ENCODE results near the gene KIF21B.

KIF21B gene

GRCh38 chr1:200988693-200989092, 34.8 kb downstream of the KIF21B start:
- Histone ChIP-seq H3K9ac (ENCODE audit: low read depth, low read length) (no peak overlapping the region), H3K27ac (ENCODE audit: low read depth, low read length) (no peak overlapping the region), H3K4me3 (ENCODE audit: low read length) (no peak overlapping the region), H3K4me1 (ENCODE audit: insufficient read depth, low read length) (no peaks in the 10 kb centered on the region), H3K9me3 (ENCODE audit: insufficient read depth, low read depth, low read length) (no peaks in the 10 kb centered on the region), H3K27me3 (ENCODE audit: insufficient read depth, low read length) (no peaks in the 10 kb centered on the region), H3K36me3 (ENCODE audit: insufficient read depth, low read length) (peaks cover 43% of the 10 kb centered on the region)
- WGBS: 93% methylated on average over 9 of the region's 9 CpGs

- Histone ChIP-seq H3K4me3 (ENCODE audit: low read length) (no peak overlapping the region), H3K9me3 (ENCODE audit: insufficient read depth, low read depth, low read length) (peaks cover 2% of the 10 kb centered on the region; the same call in 1 of the 2 replicates), H3K4me1 (ENCODE audit: insufficient read depth, low read length) (no peaks in the 10 kb centered on the region), H3K36me3 (ENCODE audit: insufficient read depth, low read length) (peaks cover 44% of the 10 kb centered on the region), H3K27ac (ENCODE audit: low read depth, low read length) (no peak overlapping the region), H3K9ac (ENCODE audit: low read depth, low read length) (no peak overlapping the region), H3K27me3 (ENCODE audit: insufficient read depth, low read length) (no peaks in the 10 kb centered on the region)
- WGBS: 88% methylated on average over 1 of the region's 1 CpG
Observed at GRCh38 chr1:200985481-200985880, 38.0 kb downstream of the KIF21B start.

- Histone ChIP-seq H3K27me3 (ENCODE audit: insufficient read depth, low read length) (no peaks in the 10 kb centered on the region), H3K4me3 (ENCODE audit: low read length) (no peak overlapping the region), H3K27ac (ENCODE audit: low read depth, low read length) (no peak overlapping the region), H3K4me1 (ENCODE audit: insufficient read depth, low read length) (no peaks in the 10 kb centered on the region), H3K36me3 (ENCODE audit: insufficient read depth, low read length) (peaks cover 37% of the 10 kb centered on the region), H3K9ac (ENCODE audit: low read depth, low read length) (no peak overlapping the region), H3K9me3 (ENCODE audit: insufficient read depth, low read depth, low read length) (peaks cover 10% of the 10 kb centered on the region; the same call in 1 of the 2 replicates)
- 92% methylated on average over 12 of the region's 12 CpGs for WGBS
Observed at GRCh38 chr1:200983035-200983561, 40.4 kb downstream of the KIF21B start.

- H3K27ac ChIP-seq (ENCODE audit: low read depth, low read length): no peak overlapping the region
- peaks cover 29% of the 10 kb centered on the region for H3K36me3 ChIP-seq (ENCODE audit: insufficient read depth, low read length)
- no peaks in the 10 kb centered on the region for H3K4me1 ChIP-seq (ENCODE audit: insufficient read depth, low read length)
- H3K9ac ChIP-seq (ENCODE audit: low read depth, low read length): no peak overlapping the region
- H3K9me3 ChIP-seq (ENCODE audit: insufficient read depth, low read depth, low read length): peaks cover 10% of the 10 kb centered on the region; the same call in 1 of the 2 replicates
- WGBS: 95% methylated on average over 19 of the region's 19 CpGs
- no peak overlapping the region for H3K4me3 ChIP-seq (ENCODE audit: low read length)
- H3K27me3 ChIP-seq (ENCODE audit: insufficient read depth, low read length): no peaks in the 10 kb centered on the region
Observed at GRCh38 chr1:200982071-200982945, 41.2 kb downstream of the KIF21B start.

- 88% methylated on average over 4 of the region's 4 CpGs for WGBS
- peaks cover 22% of the 10 kb centered on the region for H3K36me3 ChIP-seq (ENCODE audit: insufficient read depth, low read length)
Observed at GRCh38 chr1:200981278-200981677, 42.2 kb downstream of the KIF21B start.

GRCh38 chr1:200980873-200981272, 42.6 kb downstream of the KIF21B start:
- Histone ChIP-seq H3K9ac (ENCODE audit: low read depth, low read length) (no peak overlapping the region), H3K4me1 (ENCODE audit: insufficient read depth, low read length) (no peaks in the 10 kb centered on the region), H3K36me3 (ENCODE audit: insufficient read depth, low read length) (peaks cover 22% of the 10 kb centered on the region), H3K27me3 (ENCODE audit: insufficient read depth, low read length) (no peaks in the 10 kb centered on the region), H3K4me3 (ENCODE audit: low read length) (no peak overlapping the region), H3K27ac (ENCODE audit: low read depth, low read length) (no peak overlapping the region), H3K9me3 (ENCODE audit: insufficient read depth, low read depth, low read length) (peaks cover 10% of the 10 kb centered on the region; the same call in 1 of the 2 replicates)
- 92% methylated on average over 10 of the region's 10 CpGs for WGBS

More at GRCh38 chr1:200981278-200981677, 42.2 kb downstream of the KIF21B start:
- Histone ChIP-seq H3K9ac (ENCODE audit: low read depth, low read length) (no peak overlapping the region), H3K4me3 (ENCODE audit: low read length) (no peak overlapping the region), H3K27me3 (ENCODE audit: insufficient read depth, low read length) (no peaks in the 10 kb centered on the region), H3K4me1 (ENCODE audit: insufficient read depth, low read length) (no peaks in the 10 kb centered on the region), H3K9me3 (ENCODE audit: insufficient read depth, low read depth, low read length) (peaks cover 10% of the 10 kb centered on the region; the same call in 1 of the 2 replicates), H3K27ac (ENCODE audit: low read depth, low read length) (no peak overlapping the region)

- Histone ChIP-seq H3K27me3 (ENCODE audit: insufficient read depth, low read length) (no peaks in the 10 kb centered on the region), H3K9me3 (ENCODE audit: insufficient read depth, low read depth, low read length) (peaks cover 10% of the 10 kb centered on the region; the same call in 1 of the 2 replicates), H3K4me1 (ENCODE audit: insufficient read depth, low read length) (no peaks in the 10 kb centered on the region), H3K27ac (ENCODE audit: low read depth, low read length) (no peak overlapping the region), H3K4me3 (ENCODE audit: low read length) (no peak overlapping the region), H3K36me3 (ENCODE audit: insufficient read depth, low read length) (peaks cover 22% of the 10 kb centered on the region), H3K9ac (ENCODE audit: low read depth, low read length) (no peak overlapping the region)
- WGBS: 96% methylated on average over 2 of the region's 2 CpGs
Observed at GRCh38 chr1:200980452-200980772, 43.1 kb downstream of the KIF21B start.

- H3K9ac ChIP-seq (ENCODE audit: low read depth, low read length): no peak overlapping the region
- no peak overlapping the region for H3K4me3 ChIP-seq (ENCODE audit: low read length)
- WGBS: 84% methylated on average over 12 of the region's 13 CpGs
- no peaks in the 10 kb centered on the region for H3K27me3 ChIP-seq (ENCODE audit: insufficient read depth, low read length)
- no peaks in the 10 kb centered on the region for H3K4me1 ChIP-seq (ENCODE audit: insufficient read depth, low read length)
- peaks cover 23% of the 10 kb centered on the region for H3K36me3 ChIP-seq (ENCODE audit: insufficient read depth, low read length)
- H3K27ac ChIP-seq (ENCODE audit: low read depth, low read length): no peak overlapping the region
- peaks cover 10% of the 10 kb centered on the region; the same call in 1 of the 2 replicates for H3K9me3 ChIP-seq (ENCODE audit: insufficient read depth, low read depth, low read length)
Observed at GRCh38 chr1:200979574-200980451, 43.7 kb downstream of the KIF21B start.

GRCh38 chr1:200977071-200977754, 46.3 kb downstream of the KIF21B start:
- WGBS: 95% methylated on average over 15 of the region's 16 CpGs
- Histone ChIP-seq H3K36me3 (ENCODE audit: insufficient read depth, low read length) (peaks cover 20% of the 10 kb centered on the region), H3K4me3 (ENCODE audit: low read length) (no peak overlapping the region), H3K9me3 (ENCODE audit: insufficient read depth, low read depth, low read length) (peaks cover 10% of the 10 kb centered on the region; the same call in 1 of the 2 replicates), H3K9ac (ENCODE audit: low read depth, low read length) (no peak overlapping the region), H3K27me3 (ENCODE audit: insufficient read depth, low read length) (no peaks in the 10 kb centered on the region), H3K4me1 (ENCODE audit: insufficient read depth, low read length) (no peaks in the 10 kb centered on the region), H3K27ac (ENCODE audit: low read depth, low read length) (no peak overlapping the region)

- Histone ChIP-seq H3K27me3 (ENCODE audit: insufficient read depth, low read length) (no peaks in the 10 kb centered on the region), H3K9me3 (ENCODE audit: insufficient read depth, low read depth, low read length) (peaks cover 10% of the 10 kb centered on the region; the same call in 1 of the 2 replicates)
Observed at GRCh38 chr1:200976634-200977033, 46.9 kb downstream of the KIF21B start.

More at GRCh38 chr1:200976634-200977033, 46.9 kb downstream of the KIF21B start:
- H3K4me1 ChIP-seq (ENCODE audit: insufficient read depth, low read length): no peaks in the 10 kb centered on the region
- no peak overlapping the region for H3K9ac ChIP-seq (ENCODE audit: low read depth, low read length)
- WGBS: 95% methylated on average over 8 of the region's 8 CpGs
- no peak overlapping the region for H3K27ac ChIP-seq (ENCODE audit: low read depth, low read length)
- no peak overlapping the region for H3K4me3 ChIP-seq (ENCODE audit: low read length)
- peaks cover 20% of the 10 kb centered on the region for H3K36me3 ChIP-seq (ENCODE audit: insufficient read depth, low read length)
